Loucy (cell line): ENCODE results near the gene PRRG3.

Experiments
- H2AFZ ChIP-seq: fragments of 200-600 bp; sonication (generic); 2 replicates; pipeline ENCODE4 v1.6.0; 2016; ENCODE audit warnings: antibody characterized with exemption, mild to moderate bottlenecking, low read length, moderate library complexity
- H3F3A ChIP-seq: fragments of 200-600 bp; 2 replicates; pipeline ENCODE4 v1.6.0; 2016; ENCODE audit warnings: antibody characterized with exemption, low read depth, mild to moderate bottlenecking
- H3K27me3 ChIP-seq: fragments of 200-600 bp; sonication (generic); 2 replicates; pipeline ENCODE4 v1.6.1; 2014; ENCODE audit warnings: low read length, mild to moderate bottlenecking; ENCODE audit not compliant: insufficient read depth, poor library complexity, severe bottlenecking
- H3K36me3 ChIP-seq: fragments of 200-600 bp; sonication (generic); 2 replicates; pipeline ENCODE4 v1.6.1; 2016; ENCODE audit warnings: low read length; ENCODE audit not compliant: insufficient read depth
- H3K4me1 ChIP-seq: fragments of 200-600 bp; sonication (generic); 2 replicates; pipeline ENCODE4 v1.5.1; 2014; ENCODE audit warnings: low read length, mild to moderate bottlenecking; ENCODE audit not compliant: insufficient read depth, poor library complexity, severe bottlenecking
- H3K4me2 ChIP-seq: fragments of 200-600 bp; sonication (generic); 2 replicates; pipeline ENCODE4 v1.6.0; 2014; ENCODE audit warnings: antibody characterized with exemption, low read length, low read depth, mild to moderate bottlenecking; ENCODE audit not compliant: poor library complexity, severe bottlenecking
- H3K4me3 ChIP-seq: fragments of 200-600 bp; sonication (generic); 2 replicates; pipeline ENCODE4 v1.5.1; 2014; ENCODE audit warnings: low read length, mild to moderate bottlenecking, mixed read lengths; ENCODE audit not compliant: poor library complexity, severe bottlenecking
- H3K79me2 ChIP-seq: fragments of 200-600 bp; sonication (generic); 2 replicates; pipeline ENCODE4 v1.6.1; 2014; ENCODE audit warnings: low read length; ENCODE audit not compliant: insufficient read depth
- H3K9ac ChIP-seq: fragments of 200-600 bp; sonication (generic); 2 replicates; pipeline ENCODE4 v1.6.0; 2014; ENCODE audit warnings: mild to moderate bottlenecking, low read depth, low read length, moderate library complexity; ENCODE audit not compliant: poor library complexity, severe bottlenecking
- H3K9me2 ChIP-seq: fragments of 200-600 bp; sonication (generic); replicated peaks from 2 replicates; pipeline ENCODE4 v1.6.1; 2016; ENCODE audit warnings: low read depth, low read length, mixed read lengths
- H3K9me3 ChIP-seq: fragments of 200-600 bp; sonication (generic); 2 replicates; pipeline ENCODE4 v1.6.1; 2014; ENCODE audit warnings: mild to moderate bottlenecking, antibody characterized with exemption, low read length, low read depth; ENCODE audit not compliant: insufficient read depth
- H4K20me1 ChIP-seq: fragments of 200-600 bp; sonication (generic); 2 replicates; pipeline ENCODE4 v1.6.0; 2014; ENCODE audit warnings: antibody characterized with exemption, low read length, mild to moderate bottlenecking; ENCODE audit not compliant: insufficient read depth, poor library complexity, severe bottlenecking
- EZH2phosphoT487 ChIP-seq: fragments of 200-600 bp; IDR thresholded peaks from 2 replicates; pipeline ENCODE4 v1.6.1; 2018; ENCODE audit warnings: antibody characterized with exemption, mild to moderate bottlenecking, moderate library complexity, borderline replicate concordance
- TF ChIP-seq, protein P1 (sequence below): fragments of 200-600 bp; sonication (generic); conservative IDR thresholded peaks from 2 replicates; pipeline ENCODE4 v1.5.1; 2014; ENCODE audit warnings: mild to moderate bottlenecking, antibody characterized with exemption, low read length

The PRRG3 gene

DNA sequence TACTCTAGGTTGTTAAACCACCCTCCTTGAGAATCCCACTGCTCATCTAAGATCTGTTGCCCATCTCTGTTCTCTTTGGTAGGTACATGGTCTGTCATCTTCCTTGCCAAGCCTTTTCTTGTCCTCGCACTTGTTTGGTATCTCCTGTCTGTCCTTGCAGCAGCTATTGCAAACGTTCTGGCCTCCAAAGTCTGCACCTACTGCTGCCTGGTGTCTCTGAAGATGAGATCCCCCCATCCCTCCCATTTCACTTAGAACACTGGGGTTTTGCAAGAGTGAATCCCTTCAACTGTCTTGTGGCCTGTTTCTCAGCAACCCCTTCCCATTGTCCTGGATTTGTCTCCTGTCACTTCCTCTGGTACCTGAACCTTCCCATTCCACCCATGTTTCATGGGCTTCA lies 40.0 kb downstream of the PRRG3 start:
- Histone ChIP-seq H3K27me3 (no peaks in the 10 kb centered on the region), H4K20me1 (no peaks in the 10 kb centered on the region), H3K4me3 (no peak overlapping the region), H3F3A (no peaks in the 10 kb centered on the region), H3K9ac (no peak overlapping the region), H3K4me2 (no peak overlapping the region), H3K9me2 (no peaks in the 10 kb centered on the region), H3K79me2 (no peaks in the 10 kb centered on the region), H3K36me3 (no peaks in the 10 kb centered on the region), H2AFZ (no peak overlapping the region), H3K4me1 (no peaks in the 10 kb centered on the region), H3K9me3 (no peaks in the 10 kb centered on the region)
- TF ChIP-seq, protein P1, sequence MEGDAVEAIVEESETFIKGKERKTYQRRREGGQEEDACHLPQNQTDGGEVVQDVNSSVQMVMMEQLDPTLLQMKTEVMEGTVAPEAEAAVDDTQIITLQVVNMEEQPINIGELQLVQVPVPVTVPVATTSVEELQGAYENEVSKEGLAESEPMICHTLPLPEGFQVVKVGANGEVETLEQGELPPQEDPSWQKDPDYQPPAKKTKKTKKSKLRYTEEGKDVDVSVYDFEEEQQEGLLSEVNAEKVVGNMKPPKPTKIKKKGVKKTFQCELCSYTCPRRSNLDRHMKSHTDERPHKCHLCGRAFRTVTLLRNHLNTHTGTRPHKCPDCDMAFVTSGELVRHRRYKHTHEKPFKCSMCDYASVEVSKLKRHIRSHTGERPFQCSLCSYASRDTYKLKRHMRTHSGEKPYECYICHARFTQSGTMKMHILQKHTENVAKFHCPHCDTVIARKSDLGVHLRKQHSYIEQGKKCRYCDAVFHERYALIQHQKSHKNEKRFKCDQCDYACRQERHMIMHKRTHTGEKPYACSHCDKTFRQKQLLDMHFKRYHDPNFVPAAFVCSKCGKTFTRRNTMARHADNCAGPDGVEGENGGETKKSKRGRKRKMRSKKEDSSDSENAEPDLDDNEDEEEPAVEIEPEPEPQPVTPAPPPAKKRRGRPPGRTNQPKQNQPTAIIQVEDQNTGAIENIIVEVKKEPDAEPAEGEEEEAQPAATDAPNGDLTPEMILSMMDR: no peak
- no peak for TF ChIP-seq EZH2phosphoT487

DNA sequence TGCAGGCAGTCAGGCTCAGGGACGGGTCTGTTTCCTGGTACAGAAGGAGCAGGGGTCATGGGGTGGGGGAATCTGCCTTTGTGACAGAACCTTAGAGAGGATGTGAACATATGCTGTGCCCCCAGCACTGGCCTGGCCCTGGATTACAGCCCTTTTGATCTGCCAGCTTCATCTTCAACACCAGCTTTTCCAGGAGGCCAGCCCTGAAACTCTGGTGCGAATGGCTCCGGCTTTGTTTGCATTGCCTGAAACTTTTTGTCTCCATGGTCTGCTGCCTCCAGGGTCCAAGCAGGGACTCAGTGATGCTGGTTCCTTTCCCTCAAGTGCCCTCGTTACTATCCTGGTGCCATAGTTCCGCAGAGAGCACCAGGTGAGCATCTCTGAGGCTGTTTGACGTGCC lies 41.4 kb downstream of the PRRG3 start:
- no peaks in the 10 kb centered on the region for H3K79me2 ChIP-seq
- H3K4me1 ChIP-seq: no peaks in the 10 kb centered on the region
- no peaks in the 10 kb centered on the region for H3K9me3 ChIP-seq
- no peaks in the 10 kb centered on the region for H3K36me3 ChIP-seq
- TF ChIP-seq, protein P1: no peak
- TF ChIP-seq EZH2phosphoT487: no peak
- H3K4me3 ChIP-seq: no peak overlapping the region
- no peak overlapping the region for H3K4me2 ChIP-seq
- H4K20me1 ChIP-seq: no peaks in the 10 kb centered on the region
- no peaks in the 10 kb centered on the region for H3F3A ChIP-seq
- no peak overlapping the region for H3K9ac ChIP-seq
- H3K27me3 ChIP-seq: no peaks in the 10 kb centered on the region
- no peak overlapping the region for H2AFZ ChIP-seq
- H3K9me2 ChIP-seq: no peaks in the 10 kb centered on the region

DNA sequence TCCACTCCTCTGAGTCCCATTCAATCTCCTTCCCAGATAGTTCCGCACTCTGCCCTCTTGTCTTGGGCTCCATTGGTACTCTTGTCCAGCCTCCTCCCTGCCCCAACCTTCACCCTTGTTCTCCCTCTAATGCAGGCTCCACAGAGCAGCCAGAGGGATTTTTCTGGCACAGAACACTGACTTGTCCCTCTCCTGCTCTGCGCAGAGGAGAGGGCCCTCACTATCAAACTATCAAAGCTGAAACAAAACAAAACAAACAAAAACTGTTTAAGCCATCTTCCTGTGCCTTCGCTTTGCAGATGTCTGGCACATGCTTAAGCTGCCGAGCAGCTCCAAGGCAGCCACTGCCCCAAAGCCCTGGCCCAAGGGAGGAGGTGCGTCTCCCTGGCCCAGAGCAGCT lies 42.2 kb downstream of the PRRG3 start:
- H3K9ac ChIP-seq: no peak overlapping the region
- H3K27me3 ChIP-seq: no peaks in the 10 kb centered on the region
- no peaks in the 10 kb centered on the region for H3K9me2 ChIP-seq
- no peaks in the 10 kb centered on the region for H3K9me3 ChIP-seq
- no peaks in the 10 kb centered on the region for H4K20me1 ChIP-seq
- TF ChIP-seq, protein P1: no peak
- no peak for TF ChIP-seq EZH2phosphoT487
- H3K36me3 ChIP-seq: no peaks in the 10 kb centered on the region
- H2AFZ ChIP-seq: no peak overlapping the region
- H3K4me1 ChIP-seq: no peaks in the 10 kb centered on the region
- H3F3A ChIP-seq: no peaks in the 10 kb centered on the region
- no peak overlapping the region for H3K4me3 ChIP-seq
- no peak overlapping the region for H3K4me2 ChIP-seq
- H3K79me2 ChIP-seq: no peaks in the 10 kb centered on the region
